Posterior vena cava (tissue), 2 donors: Measurements from ENCODE around the gene PRKD1. TPM values are rescaled to one million over a fixed set of nuclear protein-coding genes. Genes with fewer than 3 reads are reported as not detected.
A peak's percentile ranks its signal among the peaks of the same experiment; 100 is the strongest.
"Not testable (repeated sequence)": the region's sequence is repeated elsewhere in the genome, so short reads cannot be mapped to it uniquely, and the experiment has no call there.

ENCODE experiments used
- DNase-seq: peaks from one replicate; pipeline ENCODE4 v3.0.0-alpha.2; 2020; ENCODE audit warnings: low spot score
- intact Hi-C, 2 donors: fragments of 100-400 bp; cut with DNase I; formaldehyde crosslinking; loops; one replicate each; pipeline versions ENCODE4 v1.14.1 to v1.14.2; 2022 to 2023
- total RNA-seq, 2 donors: library from RNA; stranded (reverse); fragmentation: NEBNext Ultra II Directional; extraction: Animal tissue kit (Norgen Biotek cat#: 25700); gene quantifications; one replicate each; pipeline ENCODE4 v1.2.1, GENCODE V29; 2021
- donor health status: DM: yes; HTN: yes; CAD: no.
- donor health status: DM: yes; HTN: yes; CAD: no.

PRKD1 gene
- total RNA-seq, 2 donors from 2014 or later: 38.7 to 44.2 TPM

GRCh38 chr14:29908652-29909577 lies 18.7 kb downstream of the PRKD1 start:
- intact Hi-C loops: no loop called here
- DNase-seq: peak; percentile 76

DNA sequence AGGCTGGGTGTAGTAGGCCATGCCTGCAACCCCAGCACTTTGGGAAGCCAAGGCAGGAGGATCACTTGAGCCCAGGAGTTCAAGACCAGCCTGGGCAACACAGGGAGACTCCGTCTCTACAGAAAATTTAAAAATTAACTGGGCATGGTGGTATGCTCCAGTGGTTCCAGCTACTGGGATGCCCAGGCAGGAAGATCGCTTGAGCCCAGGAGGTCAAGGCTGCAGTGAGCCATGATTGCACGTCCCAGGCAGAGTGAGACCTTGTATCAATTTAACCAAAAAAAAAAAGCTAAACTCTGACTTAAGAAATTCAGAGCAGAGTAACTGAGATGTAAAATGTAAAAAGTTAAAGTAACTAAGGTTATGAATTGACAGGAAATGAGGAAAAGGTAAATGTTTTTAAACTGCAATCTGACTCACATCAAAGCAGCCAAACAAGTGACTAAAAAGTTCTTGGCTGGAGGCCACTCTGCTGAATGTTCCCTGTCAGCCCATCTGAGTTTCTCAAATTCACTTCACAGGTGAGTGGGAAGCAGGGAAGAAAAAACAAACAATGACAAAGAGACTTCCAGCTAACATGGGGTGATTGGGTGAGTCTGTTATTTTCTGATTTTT lies 21.3 kb downstream of the PRKD1 start:
- DNase-seq: no peak
- intact Hi-C loops: no loop called here

DNA sequence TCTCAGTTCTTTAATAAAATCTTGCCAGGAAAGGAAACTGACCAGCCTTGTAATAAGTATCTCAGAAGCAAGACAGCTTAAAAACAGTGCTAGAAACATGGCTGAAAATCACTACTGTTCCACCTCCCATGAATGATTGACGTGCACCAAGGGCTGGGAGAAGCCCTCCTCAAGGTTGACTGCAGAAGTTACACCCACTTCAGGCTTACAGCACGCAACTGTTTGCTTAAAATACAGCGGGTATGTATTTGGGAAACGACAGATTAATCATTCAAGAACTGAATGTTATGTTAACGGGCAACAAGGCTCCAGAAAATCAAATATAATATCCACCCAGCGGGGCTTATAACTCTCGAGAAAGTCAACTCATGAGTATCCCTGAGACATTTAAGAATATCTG lies 22.1 kb downstream of the PRKD1 start:
- intact Hi-C loops: no loop called here
- DNase-seq: no peak

DNA sequence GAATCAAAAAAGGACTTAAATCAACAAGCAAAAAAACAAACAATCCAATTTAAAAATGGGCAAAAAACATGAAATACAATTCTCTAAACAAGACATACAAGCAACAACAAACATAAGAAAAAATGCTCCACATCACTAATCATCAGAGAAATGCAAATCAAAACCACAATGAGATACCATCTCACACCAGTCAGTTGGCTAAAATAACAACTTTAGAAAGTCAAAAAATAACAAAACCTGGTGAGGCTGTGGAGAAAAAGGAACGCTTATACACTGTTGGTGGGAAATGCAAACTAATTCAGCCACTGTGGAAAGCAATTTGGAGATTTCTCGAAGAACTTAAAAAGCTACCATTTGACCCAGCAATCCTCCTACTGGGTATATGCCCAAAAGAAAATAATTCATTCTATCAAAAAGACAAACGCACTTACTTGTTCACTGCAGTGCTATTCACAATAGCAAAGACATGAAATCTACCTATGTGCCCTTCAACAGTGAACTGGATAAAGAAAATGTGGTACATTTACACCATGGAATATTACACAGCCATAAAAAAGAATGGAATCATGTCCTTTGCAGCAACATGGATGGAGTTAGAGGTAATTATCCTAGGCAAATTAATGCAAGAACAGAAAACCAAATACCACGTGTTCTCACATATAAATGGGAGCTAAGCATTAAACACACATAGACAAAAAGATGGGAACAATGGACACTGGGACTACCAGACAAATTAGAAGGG lies 26.9 kb downstream of the PRKD1 start:
- intact Hi-C loops: no loop called here
- no peak for DNase-seq

DNA sequence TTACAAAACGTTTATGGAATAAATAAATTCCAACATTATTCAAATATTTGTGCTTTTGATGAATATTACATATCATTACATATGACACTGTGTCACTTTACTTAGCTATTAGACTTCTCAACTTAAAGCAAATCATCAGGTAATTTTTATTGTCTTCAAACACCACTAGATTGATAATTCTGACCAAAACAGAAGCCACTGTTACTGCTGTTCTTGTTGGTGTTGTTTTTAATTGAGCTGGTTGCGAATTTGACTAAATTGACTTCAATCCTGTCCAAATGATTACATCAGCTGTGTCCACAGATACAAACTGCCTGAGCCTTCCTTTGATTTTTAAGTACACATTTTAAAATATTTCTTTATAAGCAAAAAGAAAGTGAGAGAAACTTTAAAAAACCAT lies 29.2 kb downstream of the PRKD1 start:
- intact Hi-C loops: no loop called here

GRCh38 chr14:29897181-29897580 lies 30.5 kb downstream of the PRKD1 start:
- no peak for DNase-seq
- intact Hi-C loops: no loop called here

More for the DNA sequence above, 29.2 kb downstream of the PRKD1 start:
- no peak for DNase-seq

GRCh38 chr14:29896354-29896821 lies 31.3 kb downstream of the PRKD1 start:
- no peak for DNase-seq
- intact Hi-C loops: no loop called here

DNA sequence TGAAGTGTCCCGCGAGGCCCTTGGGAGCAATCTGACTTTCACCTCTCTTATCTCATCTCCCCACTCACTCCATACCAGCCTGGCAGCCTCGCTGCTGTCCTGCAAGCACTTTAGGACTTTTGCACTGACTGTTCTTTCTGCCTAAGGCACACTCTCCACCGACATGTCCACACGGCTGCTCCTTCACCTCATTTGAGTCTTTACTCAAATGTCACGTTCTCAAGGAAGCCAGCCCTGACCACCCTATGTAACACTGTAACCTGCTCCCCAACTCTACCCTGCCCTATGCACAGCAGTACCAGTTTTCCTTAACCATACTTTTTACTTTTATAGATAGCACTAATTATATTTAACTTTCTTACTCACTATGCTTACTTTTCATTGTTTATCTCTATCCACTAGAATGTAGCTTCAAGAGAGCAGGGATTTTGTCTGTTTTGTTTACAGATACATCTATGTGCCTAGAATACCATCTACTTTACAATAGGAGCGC lies 32.0 kb downstream of the PRKD1 start:
- DNase-seq: no peak
- intact Hi-C loops: no loop called here

- DNase-seq: no peak
- intact Hi-C loops: no loop called here
These were observed 33.7 kb downstream of the PRKD1 start for GRCh38 chr14:29893989-29894388.

DNA sequence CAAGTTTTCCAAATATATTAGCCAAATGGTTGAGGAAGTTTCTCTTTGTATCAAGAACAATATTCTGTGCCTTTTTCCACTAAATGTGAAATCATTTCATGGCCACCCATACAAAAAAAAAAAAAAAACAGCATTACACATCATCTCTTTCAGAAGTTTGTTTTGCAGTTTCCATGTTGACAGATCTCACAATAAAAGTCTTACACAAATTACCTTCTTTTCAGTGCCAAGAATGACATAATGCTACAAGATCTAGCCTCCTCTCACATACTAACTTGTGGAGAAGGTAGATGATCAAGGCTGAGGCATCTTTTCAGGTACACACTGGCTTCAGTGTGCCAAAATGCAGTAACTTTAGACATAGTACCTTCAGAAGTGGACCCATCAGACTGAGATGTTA lies 35.3 kb downstream of the PRKD1 start:
- intact Hi-C loops: no loop called here
- DNase-seq: no peak

GRCh38 chr14:29885988-29886387 lies 41.7 kb downstream of the PRKD1 start:
- intact Hi-C loops: no loop called here
- DNase-seq: no peak

DNA sequence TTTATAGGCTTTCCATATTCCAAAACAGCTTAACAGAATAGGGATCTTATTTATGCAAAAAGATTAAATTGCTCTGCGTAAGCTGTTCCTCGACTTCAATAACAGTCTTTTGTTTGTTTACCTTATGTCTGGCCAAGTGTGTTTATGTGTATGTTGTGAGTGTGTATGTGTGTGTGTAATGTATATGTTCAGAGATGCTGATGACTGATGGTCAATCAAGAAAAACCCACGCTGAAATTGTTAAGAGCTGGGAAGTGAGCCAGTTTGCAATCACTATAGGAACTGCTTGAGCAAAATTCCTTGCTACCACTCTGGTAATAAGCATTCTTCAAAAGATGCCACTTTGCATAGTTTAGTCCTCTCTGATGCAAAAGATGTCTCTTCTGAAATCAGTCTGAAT lies 59.6 kb downstream of the PRKD1 start:
- no peak for DNase-seq
- intact Hi-C loops: no loop called here

GRCh38 chr14:29865299-29865698 lies 62.3 kb downstream of the PRKD1 start:
- intact Hi-C loops: no loop called here
- DNase-seq: no peak

- intact Hi-C loops: no loop called here
- DNase-seq: no peak
These were observed 65.7 kb downstream of the PRKD1 start for GRCh38 chr14:29861996-29862395.

DNA sequence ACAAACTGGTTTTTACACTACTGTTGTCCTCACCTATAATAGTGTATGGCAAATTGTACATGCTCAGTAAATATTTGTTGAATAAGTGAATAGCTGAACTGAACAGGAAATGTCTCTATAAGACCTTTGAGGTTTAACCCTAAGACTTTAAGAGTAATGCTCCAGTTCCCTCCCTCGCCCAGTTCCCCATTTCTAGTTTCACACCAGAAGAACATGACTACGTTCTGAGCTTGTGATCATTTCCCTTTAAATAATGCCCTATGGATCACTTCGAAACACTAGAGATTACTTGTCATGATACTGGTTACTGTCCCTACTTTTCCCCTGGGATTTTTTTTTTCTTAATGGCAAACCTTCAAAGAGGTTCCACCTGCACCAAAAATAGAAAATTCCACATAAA lies 69.3 kb downstream of the PRKD1 start:
- intact Hi-C loops: no loop called here
- DNase-seq: no peak

- intact Hi-C loops: no loop called here
- no peak for DNase-seq
These were observed 70.1 kb downstream of the PRKD1 start for GRCh38 chr14:29857551-29857950.

DNA sequence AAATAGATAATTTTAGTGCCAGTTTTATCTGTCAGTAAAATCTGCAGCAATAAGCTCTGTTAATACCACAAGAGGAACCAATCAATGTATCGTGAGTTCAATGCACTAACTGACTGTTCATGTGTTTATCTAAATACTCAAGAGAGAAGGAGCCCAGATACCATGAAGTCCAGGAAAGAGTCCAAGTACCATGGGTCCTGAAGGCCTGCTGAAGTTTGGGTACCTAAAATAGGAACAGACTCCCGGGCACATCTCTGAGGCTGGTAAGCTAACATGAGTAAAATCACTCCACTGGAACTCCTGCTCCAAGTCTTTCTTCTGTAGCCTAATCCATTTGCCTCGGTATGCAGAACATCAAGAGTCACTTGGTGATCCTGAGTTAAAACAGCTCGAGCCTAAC lies 71.1 kb downstream of the PRKD1 start:
- intact Hi-C loops: no loop called here
- no peak for DNase-seq

DNA sequence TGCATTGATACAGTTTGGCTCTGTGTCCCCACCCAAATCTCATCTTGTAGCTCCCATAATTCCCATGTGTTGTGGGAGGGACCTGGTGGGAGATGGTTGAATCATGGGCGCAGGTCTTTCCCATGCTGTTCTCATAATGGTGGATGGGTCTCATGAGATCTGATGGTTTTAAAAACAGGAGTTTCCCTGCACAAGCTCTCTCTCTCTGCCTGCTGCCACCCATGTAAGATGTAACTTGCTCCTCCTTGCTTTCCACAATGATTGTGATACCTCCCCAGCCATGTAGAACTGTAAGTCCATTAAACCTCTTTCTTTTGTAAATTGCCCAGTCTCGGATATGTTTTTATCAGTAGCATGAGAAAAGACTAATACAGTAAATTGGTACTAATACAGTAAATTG lies 74.0 kb downstream of the PRKD1 start:
- intact Hi-C loops, DNase-seq: not testable (repeated sequence)

GRCh38 chr14:29853272-29853671 lies 74.4 kb downstream of the PRKD1 start:
- intact Hi-C loops: no loop called here
- no peak for DNase-seq

DNA sequence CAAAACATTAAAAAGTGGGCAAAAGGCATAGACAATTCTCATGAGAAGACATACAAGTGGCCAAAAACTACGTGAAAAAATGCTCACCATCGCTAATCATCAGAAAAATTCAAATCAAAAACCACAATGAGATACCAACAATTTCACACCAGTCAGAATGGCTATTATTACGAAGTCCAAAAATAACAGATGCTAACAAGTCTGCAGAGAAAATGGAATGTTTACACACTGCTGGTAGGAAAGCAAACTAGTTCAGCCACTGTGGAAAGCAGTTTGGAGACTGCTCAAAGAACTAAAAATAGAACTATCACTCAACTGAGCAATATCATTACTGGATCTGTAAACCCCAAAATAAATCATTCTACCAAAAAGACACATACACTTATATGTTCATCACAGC lies 76.2 kb downstream of the PRKD1 start:
- intact Hi-C loops: no loop called here
- DNase-seq: no peak
